ENCODE data around the gene UNC13D. TPM values are rescaled to one million over a fixed set of nuclear protein-coding genes. Genes with fewer than 3 reads are reported as not detected.

Gene UNC13D
- total and polyA plus RNA-seq, 4 donors = 56.6 to 110 (median 73.2) TPM

DNA sequence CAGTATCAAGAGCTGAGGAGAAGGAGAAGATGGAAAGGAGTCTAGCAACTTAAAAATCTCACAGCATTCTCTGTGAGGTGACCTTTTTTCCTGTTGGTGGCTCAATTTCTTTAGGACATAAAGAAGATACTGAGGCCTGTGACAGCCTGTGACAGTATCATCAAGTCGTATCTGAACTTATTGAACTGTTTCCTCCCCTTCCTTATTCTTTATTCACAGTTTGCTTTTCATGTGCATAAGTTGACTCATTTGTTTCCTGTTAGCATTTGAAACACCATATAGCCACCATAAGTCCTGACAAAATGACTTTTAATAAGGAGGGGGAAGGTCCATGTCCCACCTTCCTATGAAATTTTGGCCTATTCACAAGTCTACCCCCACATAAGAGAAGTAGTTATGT is 50.7 kb downstream of the UNC13D start:
- no peaks in the 10 kb centered on the region for H3K9me3 ChIP-seq (ENCODE audit: control insufficient read depth in 4 of 4, insufficient read depth in 3 of 4, low read length in 3 of 4)
- DNase-seq (no peak), ATAC-seq (ENCODE audit: insufficient read depth, low FRiP score) (no peak)
- H3K9ac ChIP-seq (ENCODE audit: insufficient read depth in 1 of 2, low read length in 2 of 2) = no peak overlapping the region
- TF ChIP-seq, protein P1, sequence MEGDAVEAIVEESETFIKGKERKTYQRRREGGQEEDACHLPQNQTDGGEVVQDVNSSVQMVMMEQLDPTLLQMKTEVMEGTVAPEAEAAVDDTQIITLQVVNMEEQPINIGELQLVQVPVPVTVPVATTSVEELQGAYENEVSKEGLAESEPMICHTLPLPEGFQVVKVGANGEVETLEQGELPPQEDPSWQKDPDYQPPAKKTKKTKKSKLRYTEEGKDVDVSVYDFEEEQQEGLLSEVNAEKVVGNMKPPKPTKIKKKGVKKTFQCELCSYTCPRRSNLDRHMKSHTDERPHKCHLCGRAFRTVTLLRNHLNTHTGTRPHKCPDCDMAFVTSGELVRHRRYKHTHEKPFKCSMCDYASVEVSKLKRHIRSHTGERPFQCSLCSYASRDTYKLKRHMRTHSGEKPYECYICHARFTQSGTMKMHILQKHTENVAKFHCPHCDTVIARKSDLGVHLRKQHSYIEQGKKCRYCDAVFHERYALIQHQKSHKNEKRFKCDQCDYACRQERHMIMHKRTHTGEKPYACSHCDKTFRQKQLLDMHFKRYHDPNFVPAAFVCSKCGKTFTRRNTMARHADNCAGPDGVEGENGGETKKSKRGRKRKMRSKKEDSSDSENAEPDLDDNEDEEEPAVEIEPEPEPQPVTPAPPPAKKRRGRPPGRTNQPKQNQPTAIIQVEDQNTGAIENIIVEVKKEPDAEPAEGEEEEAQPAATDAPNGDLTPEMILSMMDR (IDR thresholded peaks at IDR 0.05; ENCODE audit: control extremely low read depth, extremely low read depth) = no peak
- no peaks in the 10 kb centered on the region for H3K27me3 ChIP-seq (ENCODE audit: control insufficient read depth in 3 of 3, insufficient read depth in 3 of 3, low read length in 2 of 3)
- WGBS, 2 donors = 52 to 69% methylated on average over 1 of the region's 1 CpG
- H3K4me1 ChIP-seq (ENCODE audit: control insufficient read depth in 5 of 5, insufficient read depth in 5 of 5, low read length in 5 of 5) = peaks cover 0 to 6% (median 0%) of the 10 kb centered on the region in 5 donors
- no peak overlapping the region for H3K4me3 ChIP-seq
- H3K36me3 ChIP-seq (ENCODE audit: control insufficient read depth in 4 of 4, insufficient read depth in 4 of 4, low read length in 4 of 4) = peaks cover 3 to 25% (median 14%) of the 10 kb centered on the region in 4 donors
- H3K27ac ChIP-seq (ENCODE audit: low read depth in 1 of 2, low read length in 1 of 2) = no peak overlapping the region

DNA sequence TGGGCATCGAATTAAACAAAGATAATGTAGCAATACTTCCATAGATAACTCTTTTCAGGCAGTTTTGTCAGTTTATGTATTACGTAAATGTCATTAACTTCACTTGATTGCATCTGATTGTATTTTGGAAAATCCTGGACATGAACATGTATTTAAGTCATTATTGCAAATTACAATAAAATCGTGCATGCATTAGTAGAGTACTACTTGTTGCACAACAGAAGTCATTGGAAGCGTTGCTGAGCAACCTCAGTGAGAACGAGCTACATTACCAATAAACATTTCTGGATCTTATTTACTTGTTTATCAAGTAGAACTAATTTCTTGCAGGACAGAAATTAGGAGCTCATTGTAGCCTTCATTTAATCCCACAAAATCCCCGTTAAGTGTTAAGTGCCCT is 53.0 kb downstream of the UNC13D start:
- WGBS, 2 donors = 68 to 82% methylated on average over 6 of the region's 6 CpGs
- peaks cover 2 to 11% (median 5%) of the 10 kb centered on the region in 5 donors for H3K4me1 ChIP-seq (ENCODE audit: control insufficient read depth in 5 of 5, insufficient read depth in 5 of 5, low read length in 5 of 5)
- H3K27ac ChIP-seq (ENCODE audit: low read depth in 1 of 2, low read length in 1 of 2) = no peak overlapping the region
- no peaks in the 10 kb centered on the region for H3K27me3 ChIP-seq (ENCODE audit: control insufficient read depth in 3 of 3, insufficient read depth in 3 of 3, low read length in 2 of 3)
- no peak for ATAC-seq (ENCODE audit: insufficient read depth, low FRiP score)
- H3K4me3 ChIP-seq = no peak overlapping the region
- H3K9me3 ChIP-seq (ENCODE audit: control insufficient read depth in 4 of 4, insufficient read depth in 3 of 4, low read length in 3 of 4) = no peaks in the 10 kb centered on the region
- TF ChIP-seq, protein P1 (IDR thresholded peaks at IDR 0.05; ENCODE audit: control extremely low read depth, extremely low read depth) = no peak
- H3K36me3 ChIP-seq (ENCODE audit: control insufficient read depth in 4 of 4, insufficient read depth in 4 of 4, low read length in 4 of 4) = peaks cover 3 to 18% (median 7%) of the 10 kb centered on the region in 4 donors
- DNase-seq = peak in 1 of 3 donors; percentile 45
- H3K9ac ChIP-seq (ENCODE audit: insufficient read depth in 1 of 2, low read length in 2 of 2) = peak overlapping the region in 1 of 2 donors; percentile 83

DNA sequence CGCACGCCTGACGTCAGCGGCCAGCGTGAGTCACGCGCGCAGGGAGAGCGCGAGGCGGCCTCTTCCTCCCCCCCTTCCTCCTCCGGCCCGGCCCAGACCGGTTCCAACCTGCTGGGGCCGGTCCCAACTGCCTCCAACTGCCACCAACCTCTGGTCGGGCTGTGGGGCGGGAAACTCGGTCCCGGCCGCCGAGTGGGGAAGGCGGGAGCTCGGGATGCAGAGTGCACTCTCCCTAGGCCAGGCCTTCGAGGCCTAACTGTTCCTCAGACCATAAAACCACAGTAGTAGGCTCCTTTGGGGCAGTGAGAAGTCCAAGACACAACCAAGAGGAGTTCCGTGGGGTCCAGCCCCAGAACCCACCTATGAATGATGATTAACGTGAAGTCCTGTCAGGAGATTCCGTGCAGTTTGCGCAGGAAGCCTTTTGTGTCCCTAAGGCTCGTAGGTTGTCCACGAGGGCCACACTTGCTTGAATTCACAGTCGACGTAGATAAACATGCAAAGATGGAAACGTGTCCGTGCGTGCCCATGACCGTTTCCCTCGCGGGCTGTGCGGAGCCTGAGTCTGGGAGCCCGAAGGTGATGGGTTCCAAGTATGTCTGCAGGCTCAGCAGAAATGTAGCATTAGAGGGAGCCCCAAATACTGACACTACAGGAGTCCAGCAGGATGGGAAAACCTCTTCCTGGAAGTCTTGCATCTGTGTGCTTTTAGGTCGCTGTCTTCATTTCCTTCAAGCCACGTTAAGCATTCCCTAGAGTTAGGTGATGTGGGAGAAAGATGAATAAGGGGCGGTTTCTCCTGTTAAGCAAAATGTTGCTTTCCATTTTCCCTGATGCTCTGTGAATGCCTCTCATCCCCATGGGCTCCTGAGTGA is 59.0 kb downstream of the UNC13D start:
- peak overlapping the region; percentile 56 for H3K4me3 ChIP-seq
- H3K27ac ChIP-seq (ENCODE audit: low read depth in 1 of 2, low read length in 1 of 2) = peak overlapping the region; percentile 91 to 93
- no peaks in the 10 kb centered on the region for H3K27me3 ChIP-seq (ENCODE audit: control insufficient read depth in 3 of 3, insufficient read depth in 3 of 3, low read length in 2 of 3)
- H3K36me3 ChIP-seq (ENCODE audit: control insufficient read depth in 4 of 4, insufficient read depth in 4 of 4, low read length in 4 of 4) = no peaks in the 10 kb centered on the region
- ATAC-seq (ENCODE audit: insufficient read depth, low FRiP score) = peak; percentile 87
- peak overlapping the region; percentile 99 for H3K9ac ChIP-seq (ENCODE audit: insufficient read depth in 1 of 2, low read length in 2 of 2)
- peaks cover 5 to 39% (median 15%) of the 10 kb centered on the region in 5 donors for H3K4me1 ChIP-seq (ENCODE audit: control insufficient read depth in 5 of 5, insufficient read depth in 5 of 5, low read length in 5 of 5)
- DNase-seq = peak; percentile 95 to 97 (median 96)
- H3K9me3 ChIP-seq (ENCODE audit: control insufficient read depth in 4 of 4, insufficient read depth in 3 of 4, low read length in 3 of 4) = no peaks in the 10 kb centered on the region
- TF ChIP-seq, protein P1 (IDR thresholded peaks at IDR 0.05; ENCODE audit: control extremely low read depth, extremely low read depth) = no peak
- 8 to 18% methylated on average over 30 to 43 of the region's 43 CpGs for WGBS, 2 donors
